Omental fat pad (tissue), 4 donors: ENCODE measurements around the gene SERPINA5. TPM values are rescaled to one million over a fixed set of nuclear protein-coding genes. Genes with fewer than 3 reads are reported as not detected.

ENCODE experiments used
- ATAC-seq: fragments of 150-250 bp; one replicate; pipeline ENCODE4 v1.9.1; 2016; ENCODE audit warnings: mild to moderate bottlenecking, moderate library complexity; ENCODE audit not compliant: low FRiP score
- DNase-seq: peaks from one replicate; pipeline ENCODE4 v3.0.0-alpha.2; 2019; ENCODE audit warnings: low spot score
- total RNA-seq, 4 donors: library from RNA; depleted of rRNA; stranded (reverse); fragments of >200 nt; gene quantifications; one replicate each; pipeline ENCODE4 v1.1.0, GENCODE V29; 2016
- TF ChIP-seq, protein P1 (sequence below), 3 donors: fragments of 450-650 bp; IDR thresholded peaks; one replicate each; pipeline ENCODE4 v1.5.1; 2016 to 2017; ENCODE audit warnings: antibody characterized with exemption in 3 of 3, mild to moderate bottlenecking in 3 of 3, moderate library complexity in 2 of 3

Gene SERPINA5
- total RNA-seq, 4 donors from 2014 or later, result 0.24 to 4.3 (median 0.48) TPM

DNA sequence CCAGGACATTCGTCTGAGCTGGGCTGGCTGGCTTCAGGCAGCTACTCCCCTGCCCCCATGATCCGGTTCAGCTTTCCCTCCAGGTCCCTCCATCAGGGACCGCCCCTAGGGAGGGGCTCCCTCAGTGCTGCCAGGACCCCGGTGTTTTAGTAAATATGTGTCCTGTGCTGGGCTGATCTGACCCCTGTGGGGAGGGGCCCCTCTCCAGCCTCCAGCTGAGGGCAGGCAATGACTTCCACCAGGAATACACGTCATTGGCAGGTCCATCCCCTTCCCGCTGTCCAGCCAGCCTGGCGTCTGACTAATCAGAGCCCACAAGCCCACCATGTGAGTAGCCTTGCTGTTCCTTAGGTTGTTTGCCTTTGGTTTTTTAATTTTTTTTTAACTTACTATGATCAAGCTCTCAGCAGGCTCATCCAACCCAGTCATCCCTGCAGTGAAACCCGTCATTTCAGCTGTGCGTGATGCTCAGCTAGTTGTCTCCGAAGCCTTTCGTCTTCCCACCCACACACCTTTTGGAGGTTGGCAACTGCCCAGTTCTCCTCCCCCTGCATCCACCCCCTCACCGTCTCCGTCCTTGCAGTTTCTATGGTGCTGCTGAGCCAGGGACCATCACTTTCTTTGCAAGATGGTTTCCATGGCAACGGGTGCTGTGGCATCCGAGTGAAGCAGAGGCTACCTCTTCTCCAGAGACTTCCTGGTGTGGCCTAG is 35.9 kb upstream of the SERPINA5 start:
- no peak for ATAC-seq
- DNase-seq, result no peak
- TF ChIP-seq, protein P1, sequence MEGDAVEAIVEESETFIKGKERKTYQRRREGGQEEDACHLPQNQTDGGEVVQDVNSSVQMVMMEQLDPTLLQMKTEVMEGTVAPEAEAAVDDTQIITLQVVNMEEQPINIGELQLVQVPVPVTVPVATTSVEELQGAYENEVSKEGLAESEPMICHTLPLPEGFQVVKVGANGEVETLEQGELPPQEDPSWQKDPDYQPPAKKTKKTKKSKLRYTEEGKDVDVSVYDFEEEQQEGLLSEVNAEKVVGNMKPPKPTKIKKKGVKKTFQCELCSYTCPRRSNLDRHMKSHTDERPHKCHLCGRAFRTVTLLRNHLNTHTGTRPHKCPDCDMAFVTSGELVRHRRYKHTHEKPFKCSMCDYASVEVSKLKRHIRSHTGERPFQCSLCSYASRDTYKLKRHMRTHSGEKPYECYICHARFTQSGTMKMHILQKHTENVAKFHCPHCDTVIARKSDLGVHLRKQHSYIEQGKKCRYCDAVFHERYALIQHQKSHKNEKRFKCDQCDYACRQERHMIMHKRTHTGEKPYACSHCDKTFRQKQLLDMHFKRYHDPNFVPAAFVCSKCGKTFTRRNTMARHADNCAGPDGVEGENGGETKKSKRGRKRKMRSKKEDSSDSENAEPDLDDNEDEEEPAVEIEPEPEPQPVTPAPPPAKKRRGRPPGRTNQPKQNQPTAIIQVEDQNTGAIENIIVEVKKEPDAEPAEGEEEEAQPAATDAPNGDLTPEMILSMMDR (IDR thresholded peaks at IDR 0.05), result no peak

DNA sequence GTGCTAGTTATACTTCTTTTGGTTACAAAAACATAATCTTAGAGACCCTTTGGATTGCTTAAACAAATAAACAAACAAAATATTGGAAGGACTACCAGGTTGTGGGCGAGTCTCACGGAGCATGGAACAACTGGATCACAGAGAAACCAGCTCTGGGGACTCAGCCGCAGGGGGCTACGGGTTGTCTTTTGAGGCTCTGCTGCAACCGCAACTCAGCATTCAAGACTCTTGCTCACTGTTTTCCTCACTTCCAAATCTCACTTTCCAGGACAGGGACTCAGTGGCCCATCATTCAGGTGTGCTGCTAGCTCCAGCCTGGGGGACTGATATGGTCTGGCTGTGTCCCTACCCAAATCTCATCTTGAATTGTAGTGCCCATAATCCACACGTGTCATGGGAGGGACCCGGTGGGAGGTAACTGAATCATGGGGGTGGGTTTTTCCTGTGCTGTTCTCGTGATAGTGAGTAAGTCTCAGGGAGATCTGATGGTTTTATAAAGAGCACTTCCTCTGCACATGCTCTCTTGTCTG is 34.0 kb upstream of the SERPINA5 start:
- ATAC-seq (no peak), DNase-seq (no peak)
- TF ChIP-seq, protein P1 (IDR thresholded peaks at IDR 0.05), result no peak

GRCh38 chr14:94547726-94548125 is 33.5 kb upstream of the SERPINA5 start:
- TF ChIP-seq, protein P1 (IDR thresholded peaks at IDR 0.05), result no peak
- DNase-seq, result no peak
- ATAC-seq, result no peak

- DNase-seq (no peak), ATAC-seq (no peak)
- TF ChIP-seq, protein P1 (IDR thresholded peaks at IDR 0.05), result no peak
These were observed 32.9 kb upstream of the SERPINA5 start for GRCh38 chr14:94548131-94548998.

- TF ChIP-seq, protein P1 (IDR thresholded peaks at IDR 0.05), result peak in 1 of 3 donors; percentile 56
- ATAC-seq (no peak), DNase-seq (peak; percentile 65)
These were observed 31.9 kb upstream of the SERPINA5 start for GRCh38 chr14:94548999-94549985.

GRCh38 chr14:94550041-94550440 is 31.2 kb upstream of the SERPINA5 start:
- ATAC-seq (no peak), DNase-seq (no peak)
- TF ChIP-seq, protein P1 (IDR thresholded peaks at IDR 0.05), result no peak
